GM11168 (cell line): Measurements from ENCODE around the gene SHROOM3.

ENCODE experiments used
- in situ Hi-C: fragments of 300-500 bp; cut with MboI; formaldehyde crosslinking; loops from one replicate; pipeline ENCODE4 v1.12.0; 2022; ENCODE audit warnings: low sequenced_read_pairs; ENCODE audit not compliant: unreplicated experiment

Gene SHROOM3

GRCh38 chr4:76679691-76680090 is 244.7 kb downstream of the SHROOM3 start:
- in situ Hi-C loops = no loop called here

DNA sequence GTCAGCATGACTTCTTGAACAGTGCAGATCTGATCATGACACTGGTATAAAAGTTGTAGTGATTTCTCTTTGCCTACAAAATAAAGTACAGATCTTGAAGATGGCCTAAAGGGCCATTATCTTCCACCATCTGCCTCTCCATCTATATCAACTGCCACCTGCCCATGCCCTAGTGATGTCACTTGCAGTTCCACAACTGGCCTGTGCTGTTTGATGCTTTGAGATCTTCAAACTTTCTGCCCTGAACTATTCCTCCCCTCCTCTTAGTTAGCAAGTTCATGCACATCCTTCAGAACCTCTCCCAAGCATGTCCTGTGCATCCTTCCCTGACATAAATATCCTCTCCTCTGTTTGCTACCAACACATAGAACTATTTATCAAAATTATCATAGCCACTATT is 245.9 kb downstream of the SHROOM3 start:
- in situ Hi-C loops = no loop called here

DNA sequence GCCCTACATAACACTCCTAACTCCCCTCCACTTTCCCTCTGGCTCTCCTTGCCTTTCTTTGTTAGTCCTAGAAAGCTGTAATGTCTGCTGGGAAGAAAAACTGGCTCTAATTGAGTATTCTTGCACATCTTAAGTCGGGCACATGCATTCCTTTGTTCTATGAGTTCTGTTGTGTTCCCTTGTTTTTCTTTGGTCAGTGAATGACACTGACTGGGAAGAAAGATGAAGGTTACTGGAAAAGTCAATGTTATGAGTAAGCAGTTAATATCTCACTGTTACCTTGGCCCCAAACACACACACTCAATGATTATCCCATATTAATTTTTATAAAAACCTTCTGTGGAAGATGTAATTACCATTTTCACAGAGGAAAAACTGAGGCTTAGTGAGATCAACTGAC is 247.0 kb downstream of the SHROOM3 start:
- in situ Hi-C loops = no loop called here

GRCh38 chr4:76683144-76683543 is 248.1 kb downstream of the SHROOM3 start:
- in situ Hi-C loops = no loop called here

GRCh38 chr4:76687746-76688448 is 252.9 kb downstream of the SHROOM3 start:
- in situ Hi-C loops = no loop called here

DNA sequence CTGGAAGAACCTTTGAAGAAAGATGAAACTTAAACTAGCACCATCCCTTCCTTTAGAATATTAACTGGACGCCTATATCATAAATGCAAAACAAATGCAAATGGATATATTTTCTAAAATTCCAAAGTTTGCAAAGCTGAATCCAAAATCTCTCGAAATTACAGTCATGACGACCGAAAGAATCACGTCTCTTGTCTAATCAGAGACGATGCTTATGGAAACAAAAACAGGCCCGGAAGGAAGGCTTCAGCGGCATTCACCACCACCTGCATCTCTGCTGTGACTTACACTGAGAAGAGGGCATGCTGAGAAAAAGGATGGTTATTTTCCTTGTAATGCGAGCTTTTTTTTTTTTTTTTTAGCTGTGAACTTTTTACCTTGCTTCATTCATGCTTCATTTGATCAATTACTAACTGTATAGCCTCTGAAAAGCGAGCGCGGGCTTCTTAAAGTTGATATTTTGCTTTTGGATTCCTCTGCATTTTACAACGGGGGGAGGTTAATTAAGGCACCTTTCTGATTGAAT is 253.7 kb downstream of the SHROOM3 start:
- in situ Hi-C loops = no loop called here

DNA sequence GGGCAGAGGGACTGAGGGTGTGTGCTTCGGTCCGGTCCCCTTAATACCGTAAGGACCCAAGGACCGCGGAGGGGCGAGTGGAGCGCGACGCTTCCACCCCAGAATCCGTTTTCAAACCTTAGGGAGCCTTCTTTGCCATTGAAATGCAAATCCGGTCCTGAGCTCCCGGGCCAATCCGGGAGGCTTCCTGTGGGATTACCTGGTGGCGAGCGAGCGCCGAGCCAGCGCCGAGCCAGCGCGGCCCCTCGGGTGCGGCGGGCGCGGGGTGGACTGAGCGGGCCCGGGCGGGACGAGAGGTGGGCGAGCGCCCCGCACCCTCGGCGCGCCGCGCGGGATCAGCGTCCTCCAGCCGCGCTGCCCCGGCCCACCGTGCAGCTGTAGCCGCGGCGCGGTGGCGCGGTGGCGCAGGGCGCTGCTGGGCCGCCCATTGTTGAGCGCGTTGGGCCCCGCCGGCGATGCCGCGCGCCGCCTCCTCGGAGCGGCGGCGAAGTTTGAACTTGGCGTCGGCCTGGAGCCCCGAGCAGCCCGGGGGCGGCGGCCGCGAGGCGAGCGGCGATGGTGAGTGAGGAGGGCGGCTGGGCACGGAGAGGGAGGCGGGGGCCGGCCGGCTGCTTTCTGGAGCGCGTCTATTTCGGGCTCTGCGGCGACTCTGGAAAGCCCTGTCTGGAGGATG is 254.3 kb downstream of the SHROOM3 start:
- in situ Hi-C loops = no loop called here

DNA sequence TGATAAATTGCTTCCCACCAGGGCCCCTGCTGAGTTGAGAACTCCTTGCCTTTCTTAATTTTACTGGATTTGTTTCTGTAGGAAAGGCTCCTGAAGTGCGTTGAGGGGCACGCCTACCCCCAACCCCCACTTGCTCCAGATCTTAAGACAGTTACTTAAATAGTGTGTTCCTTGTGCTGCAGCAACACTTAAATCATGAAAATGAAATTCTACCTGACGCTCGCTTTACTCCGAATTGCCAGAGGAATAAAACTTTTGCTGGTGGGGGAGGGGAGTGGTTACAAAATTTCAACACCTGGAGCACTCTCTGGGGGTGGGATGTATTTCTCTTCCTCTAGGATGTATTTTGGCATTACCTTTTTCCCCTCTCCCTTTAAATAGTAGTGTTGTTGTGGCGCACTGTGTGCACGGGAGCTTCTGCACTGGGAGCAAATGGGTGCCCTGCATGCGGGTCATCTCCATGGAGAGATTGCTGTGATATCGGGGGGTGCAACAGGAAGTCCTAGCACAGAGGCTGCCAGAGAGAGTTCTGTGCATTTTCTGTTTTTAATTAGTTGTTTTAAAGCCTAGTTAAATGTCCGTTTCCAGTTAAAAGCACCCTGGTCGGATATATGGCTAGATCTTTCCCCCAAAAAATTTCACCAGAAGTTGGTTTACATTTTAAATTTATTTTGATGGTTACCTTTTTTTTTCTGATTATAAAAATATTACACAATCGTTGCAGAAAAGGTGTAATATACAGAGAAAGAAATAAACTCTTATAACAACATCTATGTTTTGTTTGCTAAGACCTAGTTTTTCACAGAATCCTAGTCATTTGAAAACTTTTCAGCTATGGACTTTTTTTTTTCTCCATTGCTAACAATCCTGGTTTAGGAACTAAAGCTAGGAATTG is 255.2 kb downstream of the SHROOM3 start:
- in situ Hi-C loops = no loop called here

GRCh38 chr4:76690906-76691275 is 255.9 kb downstream of the SHROOM3 start:
- in situ Hi-C loops = no loop called here

- in situ Hi-C loops = no loop called here
These were observed 257.0 kb downstream of the SHROOM3 start for GRCh38 chr4:76691807-76692582.

- in situ Hi-C loops = no loop called here
These were observed 257.7 kb downstream of the SHROOM3 start for GRCh38 chr4:76692761-76693160.

DNA sequence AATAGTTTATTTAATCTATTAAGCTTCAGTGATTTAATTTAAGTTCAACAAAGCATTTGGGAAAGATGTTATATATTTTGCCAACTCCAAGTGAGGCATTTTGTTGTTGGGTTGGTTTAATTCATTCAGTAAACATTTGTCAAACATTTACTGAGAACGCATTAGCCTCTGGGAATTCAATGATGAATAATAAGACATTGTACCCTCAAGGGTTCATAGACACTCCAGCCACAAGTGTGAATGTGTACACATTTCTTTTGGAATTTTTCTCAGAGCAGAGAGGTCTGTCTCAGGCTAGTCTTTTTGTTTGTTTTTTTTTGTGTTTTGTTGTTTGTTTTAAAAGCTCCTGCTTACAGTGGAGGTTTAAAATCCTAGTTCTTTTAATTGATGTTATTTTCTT is 259.0 kb downstream of the SHROOM3 start:
- in situ Hi-C loops = no loop called here

- in situ Hi-C loops = no loop called here
These were observed 261.1 kb downstream of the SHROOM3 start for GRCh38 chr4:76696109-76696508.

DNA sequence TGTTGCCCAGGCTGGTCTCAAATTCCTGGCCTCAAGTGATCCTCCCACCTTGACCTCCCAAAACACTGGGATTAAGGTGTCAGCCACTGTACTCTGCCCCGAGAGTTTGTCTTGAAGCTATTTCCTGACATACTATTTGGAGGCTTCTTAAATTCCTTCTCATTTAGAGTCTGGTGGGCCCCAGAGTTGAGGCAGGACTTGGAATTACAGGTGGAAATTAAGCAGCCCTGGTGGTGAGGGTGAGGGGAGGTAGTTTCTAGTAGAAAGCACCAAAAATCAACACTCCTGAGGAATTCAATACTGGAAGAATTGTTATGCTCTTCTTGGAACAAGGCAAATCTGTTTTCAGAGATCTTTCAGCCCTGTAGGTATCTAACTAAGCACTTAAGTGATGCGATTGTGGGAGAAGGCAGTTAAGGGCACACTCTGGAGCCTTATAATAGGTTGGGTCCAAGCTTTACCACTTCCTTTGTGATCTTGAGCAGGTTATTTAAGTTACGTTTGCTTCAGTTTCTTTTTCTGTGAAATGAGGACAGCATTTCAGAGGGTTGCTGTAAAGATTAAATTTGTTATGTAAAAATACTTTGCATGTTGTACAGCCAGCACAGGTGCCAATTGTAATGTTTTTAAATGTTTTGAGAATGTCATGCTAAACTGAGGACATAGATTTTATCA is 262.2 kb downstream of the SHROOM3 start:
- in situ Hi-C loops = no loop called here

DNA sequence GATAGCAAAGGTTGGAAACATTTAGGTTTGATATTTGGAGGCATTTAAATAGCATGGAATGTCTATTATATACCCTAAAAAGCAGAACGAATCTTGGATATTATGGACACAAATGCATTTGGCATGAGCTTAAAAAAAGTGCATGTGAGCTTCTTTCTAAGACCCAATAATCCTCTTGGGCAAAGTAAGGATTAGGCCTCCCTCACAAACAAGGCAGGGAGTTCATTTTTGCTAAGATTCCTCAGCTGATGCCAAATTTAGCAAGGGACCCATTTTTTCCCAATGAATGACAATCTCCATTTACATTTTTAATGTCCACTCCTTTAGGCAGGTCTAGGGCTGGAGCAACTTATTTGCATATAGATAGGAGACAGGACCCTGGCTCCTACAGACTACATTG is 263.1 kb downstream of the SHROOM3 start:
- in situ Hi-C loops = no loop called here

DNA sequence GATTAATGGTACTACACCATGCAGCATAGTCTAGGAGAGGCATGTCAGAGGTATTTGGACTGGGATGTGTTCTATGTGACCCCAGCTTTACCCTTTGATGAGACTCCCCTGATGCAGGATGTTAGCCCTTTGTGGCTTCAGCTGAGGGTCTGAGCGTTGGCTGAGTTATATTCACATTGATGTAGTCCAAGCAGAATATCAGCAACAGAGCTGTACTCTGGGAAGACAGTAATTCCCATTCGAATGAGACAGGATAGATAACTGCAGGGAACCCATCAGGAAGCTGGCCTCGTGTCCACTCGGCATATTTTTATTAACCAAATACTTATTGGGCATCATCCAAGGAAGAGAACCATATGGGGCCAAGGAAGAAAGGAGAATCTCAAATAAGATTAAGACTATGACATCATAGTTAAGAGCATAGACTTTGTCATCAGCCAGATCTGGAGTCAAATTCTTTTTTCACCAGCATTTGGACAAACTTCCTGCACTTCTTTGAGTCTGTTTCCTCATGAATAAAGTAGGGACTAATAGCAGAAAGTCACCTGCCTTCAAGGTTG is 264.8 kb downstream of the SHROOM3 start:
- in situ Hi-C loops = no loop called here

DNA sequence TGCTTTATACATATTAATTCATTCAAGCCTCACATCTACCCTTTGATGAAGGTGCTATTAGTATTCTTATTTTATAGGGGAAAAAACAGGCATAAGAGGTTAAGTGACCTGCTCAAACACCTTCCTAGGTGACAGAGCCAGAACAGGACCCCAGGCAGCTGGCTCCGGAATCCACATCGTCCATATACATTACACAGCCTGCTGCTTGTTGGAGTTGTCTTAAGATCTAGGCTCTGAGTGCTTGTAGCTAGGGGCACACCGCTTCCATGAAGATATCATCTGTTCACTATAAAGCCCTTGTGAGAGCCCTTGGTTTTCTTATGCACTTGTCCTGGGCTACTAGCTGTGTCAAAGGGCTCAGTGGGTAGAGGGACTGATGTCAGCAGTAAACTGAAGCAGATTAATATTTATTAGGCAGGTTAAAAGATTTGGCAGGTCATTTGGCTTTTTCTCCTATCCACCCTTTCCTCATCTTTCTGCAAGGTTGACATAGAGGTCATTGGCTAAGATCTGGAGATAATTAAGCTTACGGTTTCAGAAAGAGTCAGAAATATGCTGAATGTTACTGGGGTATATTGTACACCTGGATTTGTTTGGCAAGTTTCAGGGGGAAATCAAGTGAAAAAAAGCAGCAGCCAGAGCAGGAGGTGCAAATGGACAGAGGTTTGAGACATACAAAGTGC is 267.6 kb downstream of the SHROOM3 start:
- in situ Hi-C loops = no loop called here

DNA sequence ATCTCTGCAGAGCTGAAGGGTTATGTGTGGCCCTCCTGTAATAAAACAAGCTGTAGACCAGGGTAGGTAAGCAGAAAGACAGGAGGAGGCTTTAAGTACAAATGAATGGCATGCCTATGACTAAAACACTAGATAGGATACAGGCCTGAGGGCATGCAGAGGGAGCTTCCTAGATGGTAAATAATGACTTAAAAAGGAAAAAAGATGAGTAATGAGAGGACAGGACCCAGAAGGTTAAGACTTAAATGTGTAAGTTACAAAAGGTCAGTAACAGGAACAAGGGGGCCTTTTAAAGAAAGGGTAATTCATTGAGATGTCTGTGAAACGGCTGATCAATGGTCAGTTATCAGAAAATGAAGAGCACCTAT is 268.1 kb downstream of the SHROOM3 start:
- in situ Hi-C loops = no loop called here

GRCh38 chr4:76703676-76704075 is 268.6 kb downstream of the SHROOM3 start:
- in situ Hi-C loops = no loop called here
